Stomach (tissue), 4 donors: ENCODE results near the gene RBL2.
A peak's percentile ranks its signal among the peaks of the same experiment; 100 is the strongest.

Experiments used
- EP300 ChIP-seq: sonication (generic); formaldehyde crosslinking; IDR thresholded peaks from one replicate; pipeline ENCODE4 v1.6.1; 2017; ENCODE audit warnings: antibody characterized with exemption
- POLR2A ChIP-seq, 4 donors: fragments of 450-650 bp; IDR thresholded peaks; one replicate each; pipeline ENCODE4 v1.6.1; 2016; ENCODE audit warnings: antibody characterized with exemption in 4 of 4, control low read depth in 2 of 4, mild to moderate bottlenecking in 1 of 4, moderate library complexity in 1 of 4
- POLR2AphosphoS5 ChIP-seq, 3 donors: sonication (generic); formaldehyde crosslinking; IDR thresholded peaks; one replicate each; pipeline ENCODE4 v1.6.1; 2016; ENCODE audit warnings: antibody characterized with exemption in 3 of 3
- TF ChIP-seq, protein P1 (sequence below), 7 experiments: fragments of 450-650 bp in 4 of 7; fragments of 200-600 bp in 3 of 7; sonication (generic) in 3 of 7; IDR thresholded peaks; one replicate each; pipeline ENCODE4 v1.5.1; 2016 to 2019; ENCODE audit warnings: antibody characterized with exemption in 7 of 7, control low read depth in 2 of 7, mild to moderate bottlenecking in 1 of 7

DNA sequence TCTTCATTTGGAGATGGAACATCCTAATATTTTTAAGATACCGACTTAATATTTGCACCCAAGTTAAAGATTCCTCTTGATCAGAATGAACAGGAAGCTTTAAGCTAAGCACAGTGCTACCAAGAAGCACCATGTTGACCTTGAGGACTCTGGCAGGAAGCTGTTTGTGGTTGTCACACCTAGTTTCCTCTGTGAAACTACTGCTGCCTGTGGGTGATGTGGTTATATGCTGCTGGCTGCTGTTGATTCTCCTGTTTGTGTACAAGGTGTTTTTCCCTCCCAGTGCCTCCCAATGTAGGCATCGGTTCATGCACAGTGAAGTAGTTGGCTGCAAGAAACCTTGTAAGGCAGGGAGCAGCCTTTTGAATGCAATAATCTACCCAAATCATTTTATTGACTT is 23.4 kb downstream of the RBL2 start:
- TF ChIP-seq POLR2A (IDR thresholded peaks at IDR 0.05) (no peak), EP300 (no peak), POLR2AphosphoS5 (IDR thresholded peaks at IDR 0.05) (peak in 2 of 3 donors; percentile 20 to 22)
- TF ChIP-seq, protein P1, sequence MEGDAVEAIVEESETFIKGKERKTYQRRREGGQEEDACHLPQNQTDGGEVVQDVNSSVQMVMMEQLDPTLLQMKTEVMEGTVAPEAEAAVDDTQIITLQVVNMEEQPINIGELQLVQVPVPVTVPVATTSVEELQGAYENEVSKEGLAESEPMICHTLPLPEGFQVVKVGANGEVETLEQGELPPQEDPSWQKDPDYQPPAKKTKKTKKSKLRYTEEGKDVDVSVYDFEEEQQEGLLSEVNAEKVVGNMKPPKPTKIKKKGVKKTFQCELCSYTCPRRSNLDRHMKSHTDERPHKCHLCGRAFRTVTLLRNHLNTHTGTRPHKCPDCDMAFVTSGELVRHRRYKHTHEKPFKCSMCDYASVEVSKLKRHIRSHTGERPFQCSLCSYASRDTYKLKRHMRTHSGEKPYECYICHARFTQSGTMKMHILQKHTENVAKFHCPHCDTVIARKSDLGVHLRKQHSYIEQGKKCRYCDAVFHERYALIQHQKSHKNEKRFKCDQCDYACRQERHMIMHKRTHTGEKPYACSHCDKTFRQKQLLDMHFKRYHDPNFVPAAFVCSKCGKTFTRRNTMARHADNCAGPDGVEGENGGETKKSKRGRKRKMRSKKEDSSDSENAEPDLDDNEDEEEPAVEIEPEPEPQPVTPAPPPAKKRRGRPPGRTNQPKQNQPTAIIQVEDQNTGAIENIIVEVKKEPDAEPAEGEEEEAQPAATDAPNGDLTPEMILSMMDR (IDR thresholded peaks at IDR 0.05) = no peak
